Activated CD4-positive, CD25-positive, alpha-beta regulatory T cell treated with anti-CD3 and anti-CD28 coated beads, Interleukin-2, amount 50 U/mL, for 16 hours (primary cell): ENCODE data around the gene NCOA4.
"Not testable (repeated sequence)": the region's sequence is repeated elsewhere in the genome, so short reads cannot be mapped to it uniquely, and the experiment has no call there.

Experiments
- DNase-seq: peaks from one replicate; pipeline ENCODE4 v3.0.0-alpha.2; 2020; ENCODE audit warnings: low read depth, low spot score

The NCOA4 gene

GRCh38 chr10:46030091-46030937 is at the start of gene NCOA4:
Gene NCOA4, minus strand, starts transcription at chr10:46030623. Its CDS starts 13,943 bp downstream, at chr10:46016680.
- DNase-seq = peak; percentile 91

DNA sequence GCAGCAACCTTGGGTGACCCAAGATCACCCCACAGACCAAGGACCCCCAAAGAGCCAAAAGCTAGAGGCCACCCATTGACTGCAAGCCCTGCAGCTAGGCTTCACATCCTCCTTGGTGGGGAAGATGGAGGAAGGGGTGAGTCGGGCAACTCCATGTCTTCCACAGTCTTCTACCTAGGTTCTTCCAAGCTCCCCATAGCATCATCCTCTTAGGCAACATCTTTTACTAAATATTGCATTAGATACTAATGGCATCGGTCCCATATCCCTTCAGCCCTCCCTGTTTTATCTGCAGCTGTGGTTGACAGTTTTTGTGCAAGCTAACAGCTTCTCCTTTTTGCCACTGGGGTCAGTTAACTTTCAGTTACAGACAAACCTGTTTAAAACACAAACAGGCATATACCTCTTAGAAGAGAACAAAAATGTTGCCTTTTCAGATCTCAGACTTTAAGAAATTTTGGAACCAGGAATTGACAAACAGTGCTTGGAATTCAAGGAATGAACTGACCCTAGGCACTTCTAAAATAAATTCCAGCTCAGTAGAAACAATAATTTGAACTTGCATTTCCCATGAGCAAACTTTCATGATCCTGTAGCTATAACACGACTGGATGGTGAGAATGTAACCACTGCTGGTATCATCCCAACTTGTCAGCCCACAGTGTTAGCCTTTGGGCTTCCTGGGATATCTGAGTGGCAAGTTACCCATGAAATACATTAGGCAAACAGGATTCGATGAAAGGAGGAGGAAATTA is 49.6 kb upstream of the NCOA4 start:
- no peak for DNase-seq

GRCh38 chr10:46077731-46078413 is 47.4 kb upstream of the NCOA4 start:
- DNase-seq = no peak

GRCh38 chr10:46077141-46077554 is 46.7 kb upstream of the NCOA4 start:
- no peak for DNase-seq

DNA sequence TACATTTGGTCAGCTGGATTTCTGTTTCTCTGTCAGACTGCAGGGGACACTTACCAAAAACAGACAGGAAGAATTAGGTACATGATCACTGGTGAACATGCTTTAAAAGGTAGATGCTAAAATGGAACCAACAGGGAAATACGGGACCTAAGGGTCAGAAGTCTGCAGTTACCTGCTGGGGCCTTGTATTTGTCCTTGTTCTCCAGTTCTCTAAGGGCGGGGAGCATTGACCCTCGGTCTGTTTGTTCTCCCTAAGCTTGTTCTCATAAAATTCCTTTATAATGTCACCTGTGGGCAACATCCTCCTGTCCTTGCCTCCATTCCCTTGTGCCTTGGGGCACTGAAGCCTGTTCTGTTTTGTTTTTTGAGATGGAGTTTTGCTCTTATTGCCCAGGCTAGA is 45.4 kb upstream of the NCOA4 start:
- no peak for DNase-seq

DNA sequence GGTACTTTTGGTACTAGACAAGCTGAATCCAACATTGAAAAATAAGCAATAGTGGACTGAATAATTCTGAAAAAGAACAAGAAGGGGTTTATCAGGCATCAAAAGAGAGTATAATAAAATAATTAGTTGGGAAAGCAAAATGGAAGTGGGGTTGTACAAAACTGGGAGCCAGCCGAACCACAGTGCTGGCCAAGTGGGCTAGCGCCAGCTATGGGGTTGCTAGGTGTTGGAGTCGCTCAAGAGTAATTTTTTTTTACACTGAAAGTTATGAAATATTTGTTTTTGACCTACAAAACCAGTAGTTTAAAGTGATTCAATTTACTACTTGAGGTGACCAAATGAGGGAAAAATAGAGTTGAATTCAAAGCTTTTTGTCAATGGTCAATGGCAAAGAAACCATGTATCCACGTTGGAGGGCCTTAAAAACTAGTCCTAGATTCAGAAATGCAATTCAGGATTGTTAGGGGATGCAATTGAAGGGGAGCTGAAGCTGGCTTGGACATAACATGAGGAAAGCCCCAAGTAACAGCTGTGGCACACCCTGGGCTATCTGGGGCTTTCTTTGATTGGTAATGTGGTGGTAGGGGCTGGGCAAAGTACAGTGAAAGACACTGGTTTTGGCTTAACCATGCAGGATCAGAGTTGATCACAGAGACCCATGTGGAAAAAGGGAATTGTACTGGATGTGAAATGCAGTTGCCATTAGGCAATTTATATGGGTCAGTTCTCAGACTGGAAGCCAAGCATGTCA is 43.9 kb upstream of the NCOA4 start:
- DNase-seq = no peak

GRCh38 chr10:46073564-46073963 is 43.1 kb upstream of the NCOA4 start:
- DNase-seq = no peak

- DNase-seq = no peak
These were observed 40.3 kb upstream of the NCOA4 start for GRCh38 chr10:46070749-46071148.

DNA sequence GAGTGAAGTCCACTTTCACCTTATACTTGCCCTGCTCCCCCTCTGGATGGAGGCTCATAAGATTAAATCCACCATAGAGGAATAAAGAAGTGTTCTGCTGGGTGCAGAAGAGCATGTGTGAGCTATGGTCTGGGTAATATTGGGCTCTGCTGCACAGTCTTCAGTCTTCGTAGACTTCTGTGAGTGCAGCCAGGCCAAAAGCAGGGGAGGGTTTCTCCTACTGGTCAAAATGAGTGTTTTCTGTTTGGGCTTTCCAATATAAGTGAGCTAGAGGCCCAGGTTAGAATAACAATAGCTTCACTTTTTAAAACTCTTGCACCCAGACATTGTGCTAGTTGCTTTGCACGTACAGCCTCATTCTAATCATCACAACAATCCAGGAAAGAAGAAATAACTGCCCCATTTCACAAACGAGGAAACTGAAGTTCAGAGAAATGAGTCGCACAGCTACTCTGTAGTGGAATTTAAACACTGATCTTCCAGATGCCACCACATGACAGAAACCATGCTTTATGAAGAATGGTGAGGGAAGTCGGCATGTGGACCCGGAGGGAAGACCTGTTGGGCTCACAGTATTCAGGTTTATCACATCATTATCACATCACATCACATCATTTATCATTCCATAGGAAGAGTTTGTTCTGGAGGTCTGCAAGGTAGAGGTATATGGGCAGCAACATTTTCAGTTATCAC is 39.5 kb upstream of the NCOA4 start:
- DNase-seq = no peak

- no peak for DNase-seq
These were observed 38.5 kb upstream of the NCOA4 start for GRCh38 chr10:46068905-46069304.

DNA sequence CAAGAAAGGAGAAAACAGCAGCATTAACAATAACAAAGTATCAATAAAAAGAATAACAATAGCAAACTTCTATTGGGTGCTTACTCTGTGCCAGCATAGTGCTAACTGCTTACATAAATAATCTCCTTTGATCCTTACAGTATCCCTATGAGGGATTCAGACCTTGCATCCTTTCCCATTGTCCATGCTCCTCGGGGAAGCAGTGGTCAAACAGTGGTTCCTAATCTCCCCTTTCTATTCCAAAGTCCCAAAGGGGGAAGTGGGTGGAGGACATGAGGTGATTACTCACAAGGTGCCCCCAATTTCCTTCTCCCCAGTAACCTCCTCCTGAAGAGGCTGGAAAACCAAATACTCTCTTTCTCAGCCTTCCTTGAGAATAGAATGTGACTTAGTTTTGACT is 37.7 kb upstream of the NCOA4 start:
- DNase-seq = no peak

- DNase-seq = no peak
These were observed 33.9 kb upstream of the NCOA4 start for GRCh38 chr10:46064269-46064817.

- no peak for DNase-seq
These were observed 32.5 kb upstream of the NCOA4 start for GRCh38 chr10:46062723-46063428.

- no peak for DNase-seq
These were observed 30.3 kb upstream of the NCOA4 start for GRCh38 chr10:46060706-46061105.

DNA sequence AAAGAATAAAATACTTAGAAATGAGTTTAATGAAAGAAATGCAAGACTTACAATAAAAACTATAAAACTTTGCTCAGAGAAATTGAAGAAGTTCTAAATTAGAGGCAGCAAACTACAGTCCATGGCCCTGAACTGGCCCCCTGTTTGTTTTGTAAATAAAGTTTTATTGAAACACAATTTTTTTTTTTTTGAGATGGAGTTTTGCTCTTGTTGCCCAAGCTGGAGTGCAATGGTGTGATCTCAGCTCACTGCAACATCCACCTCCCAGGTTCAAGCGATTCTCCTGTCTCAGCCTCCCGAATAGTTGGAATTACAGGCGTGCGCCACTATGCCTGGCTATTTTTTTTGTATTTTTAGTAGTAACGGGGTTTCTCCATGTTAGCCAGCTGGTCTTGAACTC is 27.5 kb upstream of the NCOA4 start:
- DNase-seq = not testable (repeated sequence)

- DNase-seq = no peak
These were observed 26.6 kb upstream of the NCOA4 start for GRCh38 chr10:46057038-46057437.

DNA sequence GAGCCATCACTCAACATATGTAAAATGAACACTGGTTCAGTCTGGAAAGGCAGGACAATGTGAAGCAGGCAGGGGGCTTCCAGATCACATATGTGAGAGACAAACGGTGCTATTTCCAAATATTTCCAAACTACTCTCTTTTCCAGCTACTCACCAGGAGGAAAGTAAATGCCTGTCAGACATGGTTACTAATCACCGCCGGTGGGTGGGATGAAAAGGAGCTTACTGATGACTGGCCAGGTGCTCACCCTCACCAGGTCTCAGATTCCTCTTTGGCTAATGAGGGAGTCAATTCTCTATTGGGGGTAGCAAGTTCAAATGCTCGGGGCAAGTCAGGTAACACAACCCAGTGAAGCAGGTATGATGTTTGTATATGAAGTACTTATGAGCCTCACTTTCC is 25.3 kb upstream of the NCOA4 start:
- DNase-seq = no peak

DNA sequence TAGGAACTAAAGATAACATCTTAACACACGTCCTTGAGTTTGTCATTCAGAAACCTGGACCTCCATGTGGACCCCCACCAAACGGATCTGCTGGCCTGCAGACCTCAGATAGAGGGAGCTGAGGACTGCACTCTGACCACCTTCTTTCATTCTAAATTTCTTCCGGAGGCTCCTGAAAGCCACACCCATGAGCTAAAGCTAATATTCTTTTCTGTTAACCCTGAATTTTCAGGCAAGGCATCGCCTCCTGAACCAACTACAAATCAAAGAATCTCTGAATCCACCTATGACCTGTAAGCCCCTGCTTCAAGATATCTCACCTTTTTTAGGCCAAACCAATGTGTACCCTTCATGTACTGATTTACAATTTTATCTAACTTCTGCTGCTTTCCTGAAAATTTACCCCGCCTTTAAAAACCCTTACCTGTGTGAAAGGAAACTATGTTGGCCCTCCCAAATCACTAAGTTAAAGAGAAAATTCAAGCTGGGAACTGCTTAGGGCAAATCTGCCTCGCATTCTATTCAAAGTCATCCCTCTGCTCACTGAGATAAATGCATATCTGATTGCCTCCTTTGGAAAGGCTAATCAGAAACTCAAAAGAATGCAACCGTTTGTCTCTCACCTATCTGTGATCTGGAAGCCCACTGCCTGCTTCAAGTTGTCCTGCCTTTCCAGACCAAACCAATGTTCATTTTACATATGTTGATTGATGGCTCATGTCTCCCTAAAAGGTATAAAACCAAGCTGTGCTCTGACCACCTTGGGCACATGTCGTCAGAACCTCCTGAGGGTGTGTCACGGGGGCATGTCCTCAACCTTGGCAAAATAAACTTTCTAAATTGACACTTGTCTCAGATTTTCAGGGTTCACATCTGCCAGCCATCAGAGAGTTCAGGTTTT is 23.4 kb upstream of the NCOA4 start:
- no peak for DNase-seq

DNA sequence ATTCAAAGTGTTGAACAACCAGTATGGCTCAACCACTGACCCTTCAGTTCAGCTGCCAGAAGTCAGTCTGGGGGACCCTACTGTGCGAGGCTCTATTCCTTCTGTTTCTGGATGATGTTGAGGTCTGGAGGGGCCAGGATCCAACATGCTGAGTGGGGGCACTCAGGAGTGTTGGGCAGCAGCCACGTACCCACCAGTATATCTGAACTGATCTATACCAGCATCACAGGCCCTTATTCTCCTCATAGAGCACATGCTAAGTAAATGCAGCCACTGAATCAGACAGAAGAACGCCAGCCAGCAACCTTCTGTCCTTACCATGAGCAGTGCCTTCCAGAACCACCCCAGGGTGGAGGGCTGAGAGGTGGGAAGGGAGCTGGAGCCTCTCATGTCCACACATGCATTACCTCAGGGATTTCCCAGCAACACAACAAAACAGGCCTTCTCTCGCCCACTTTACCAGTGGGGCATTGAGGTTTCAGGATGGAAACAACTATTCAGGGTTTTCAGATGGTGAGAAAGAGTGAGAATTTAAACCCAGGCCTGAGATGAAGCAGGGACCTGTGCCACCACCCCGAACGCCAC is 22.5 kb upstream of the NCOA4 start:
- DNase-seq = no peak
